Urinary bladder (tissue), 4 donors: ENCODE data around the gene ANKRD6. TPM values are rescaled to one million over a fixed set of nuclear protein-coding genes. Genes with fewer than 3 reads are reported as not detected.

Source experiments
- DNase-seq: peaks from one replicate; pipeline ENCODE4 v3.0.0-alpha.2; 2015; ENCODE audit errors: extremely low spot score
- H3K27ac ChIP-seq: one replicate; pipeline ENCODE4 v1.5.1; 2013; ENCODE audit warnings: low read depth, mild to moderate bottlenecking, moderate library complexity
- H3K36me3 ChIP-seq: one replicate; pipeline ENCODE4 v1.6.1; 2013; ENCODE audit warnings: mild to moderate bottlenecking, moderate library complexity; ENCODE audit not compliant: insufficient read depth
- H3K4me1 ChIP-seq: one replicate; pipeline ENCODE4 v1.6.1; 2013; ENCODE audit warnings: mild to moderate bottlenecking, moderate library complexity; ENCODE audit not compliant: insufficient read depth
- H3K4me3 ChIP-seq: one replicate; pipeline ENCODE4 v1.5.1; 2013; ENCODE audit warnings: low read depth, low read length
- WGBS: extraction: QIAGEN DNeasy Blood & Tissue Kit; methylation state at CpG from one replicate; pipeline ENCODE4 v1.1.7; 2013; 5-methylcytosine and 5-hydroxymethylcytosine counted together
- polyA plus RNA-seq: library from polyadenylated mRNA; stranded (reverse); fragments of 200-250 nt; gene quantifications from one replicate; pipeline ENCODE4 v1.2.3, GENCODE V29; 2013
- total RNA-seq: library from RNA; depleted of rRNA; stranded (reverse); fragments of >200 nt; gene quantifications from one replicate; pipeline ENCODE4 v1.2.3, GENCODE V29; 2014
- donor health status: healthy with polysubstance abuse.
- donor health status: healthy.

Gene ANKRD6
- total and polyA plus RNA-seq, 2 donors = 7.5 to 29.2 TPM

- DNase-seq = no peak
- H3K4me1 ChIP-seq = no peaks in the 10 kb centered on the region
- H3K4me3 ChIP-seq = no peak overlapping the region
- WGBS = 70% methylated on average over 2 of the region's 2 CpGs
- no peak overlapping the region for H3K27ac ChIP-seq
- no peaks in the 10 kb centered on the region for H3K36me3 ChIP-seq
Measured at GRCh38 chr6:89522778-89523177, 89.8 kb downstream of the ANKRD6 start.

DNA sequence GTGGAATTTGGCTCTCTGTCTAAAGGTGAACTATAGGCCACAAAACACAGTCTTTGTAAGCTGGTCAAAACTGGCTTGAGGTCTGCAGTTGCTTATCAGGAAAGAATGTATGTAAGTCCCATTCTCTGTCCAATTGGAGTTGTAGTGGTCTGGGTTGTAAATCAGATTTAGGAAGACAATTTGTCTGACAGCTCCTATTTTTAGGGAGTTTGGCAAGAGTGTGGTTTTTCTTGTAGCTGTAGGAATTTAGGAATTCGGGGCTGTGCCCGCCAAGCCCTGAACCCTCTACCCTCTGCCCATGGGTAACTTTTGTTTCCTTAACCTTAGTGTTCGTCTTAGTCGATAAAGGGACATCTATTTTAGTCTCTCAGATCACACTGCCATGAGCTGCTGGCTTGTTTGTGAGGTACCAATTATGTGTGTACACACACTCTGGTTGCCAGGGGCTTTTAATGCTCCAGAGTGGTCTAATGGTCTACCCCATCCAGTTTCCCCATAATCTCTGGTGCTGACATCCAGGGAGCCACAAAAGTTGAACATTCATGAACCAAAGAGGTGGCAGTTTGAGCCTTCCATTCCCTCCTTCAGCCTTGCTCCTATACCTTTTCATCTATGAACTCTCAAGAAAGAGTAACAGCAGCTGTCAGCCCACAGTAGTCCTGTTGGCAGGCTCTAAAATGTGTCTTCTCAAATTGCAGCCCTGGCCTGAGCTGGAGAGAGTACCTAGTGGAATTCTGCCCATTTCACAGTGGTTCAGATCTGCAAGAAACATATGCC is 93.0 kb downstream of the ANKRD6 start:
- 80% methylated on average over 4 of the region's 4 CpGs for WGBS

GRCh38 chr6:89526563-89526869 is 93.6 kb downstream of the ANKRD6 start:
- no peak for DNase-seq

More for the DNA sequence above, 93.0 kb downstream of the ANKRD6 start:
- H3K4me3 ChIP-seq = no peak overlapping the region
- DNase-seq = no peak
- no peaks in the 10 kb centered on the region for H3K4me1 ChIP-seq
- no peaks in the 10 kb centered on the region for H3K36me3 ChIP-seq
- H3K27ac ChIP-seq = no peak overlapping the region

GRCh38 chr6:89527634-89528033 is 94.7 kb downstream of the ANKRD6 start:
- H3K36me3 ChIP-seq = no peaks in the 10 kb centered on the region
- 95% methylated on average over 2 of the region's 2 CpGs for WGBS
- no peak overlapping the region for H3K4me3 ChIP-seq
- H3K4me1 ChIP-seq = no peaks in the 10 kb centered on the region
- DNase-seq = no peak
- H3K27ac ChIP-seq = no peak overlapping the region

More at GRCh38 chr6:89526563-89526869, 93.6 kb downstream of the ANKRD6 start:
- no peak overlapping the region for H3K27ac ChIP-seq
- WGBS = over 99% methylated on average over 2 of the region's 2 CpGs
- no peaks in the 10 kb centered on the region for H3K36me3 ChIP-seq
- no peak overlapping the region for H3K4me3 ChIP-seq
- no peaks in the 10 kb centered on the region for H3K4me1 ChIP-seq

DNA sequence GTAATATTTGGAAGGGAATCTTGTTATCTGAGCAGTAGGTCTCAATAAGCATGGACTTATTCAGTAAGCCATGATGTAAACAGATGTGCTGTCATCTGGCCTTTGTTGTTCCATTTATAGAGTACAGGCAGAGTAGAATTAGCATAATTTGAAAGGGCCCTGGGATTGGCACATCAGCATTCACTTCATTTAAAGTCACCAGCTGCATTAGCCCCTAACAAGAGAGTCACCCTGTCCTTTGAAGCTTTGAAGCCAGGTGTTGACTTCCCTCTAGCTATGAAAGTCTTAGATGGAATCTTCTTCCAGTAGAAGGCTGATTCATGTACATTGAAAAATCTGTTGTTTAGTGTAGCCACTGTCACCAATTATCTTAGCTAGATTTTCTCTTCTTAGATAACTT is 95.9 kb downstream of the ANKRD6 start:
- Histone ChIP-seq H3K27ac (no peak overlapping the region), H3K4me1 (no peaks in the 10 kb centered on the region)
- no peak for DNase-seq

GRCh38 chr6:89530982-89531381 is 98.0 kb downstream of the ANKRD6 start:
- no peak overlapping the region for H3K4me3 ChIP-seq
- H3K27ac ChIP-seq = no peak overlapping the region
- H3K4me1 ChIP-seq = no peaks in the 10 kb centered on the region
- DNase-seq = no peak
- WGBS = 86% methylated on average over 11 of the region's 11 CpGs
- no peaks in the 10 kb centered on the region for H3K36me3 ChIP-seq

More for the DNA sequence above, 95.9 kb downstream of the ANKRD6 start:
- Histone ChIP-seq H3K36me3 (no peaks in the 10 kb centered on the region), H3K4me3 (no peak overlapping the region)

- Histone ChIP-seq H3K36me3 (no peaks in the 10 kb centered on the region), H3K4me3 (no peak overlapping the region), H3K4me1 (no peaks in the 10 kb centered on the region), H3K27ac (no peak overlapping the region)
- 93% methylated on average over 5 of the region's 5 CpGs for WGBS
- no peak for DNase-seq
Measured at GRCh38 chr6:89536231-89536630, 103.3 kb downstream of the ANKRD6 start.

GRCh38 chr6:89539779-89540178 is 106.8 kb downstream of the ANKRD6 start:
- WGBS = 88% methylated on average over 2 of the region's 2 CpGs
- Histone ChIP-seq H3K4me3 (no peak overlapping the region), H3K4me1 (no peaks in the 10 kb centered on the region), H3K27ac (no peak overlapping the region), H3K36me3 (no peaks in the 10 kb centered on the region)
- no peak for DNase-seq

GRCh38 chr6:89542081-89542857 is 109.3 kb downstream of the ANKRD6 start:
- no peak overlapping the region for H3K4me3 ChIP-seq
- no peak overlapping the region for H3K27ac ChIP-seq
- no peak for DNase-seq
- H3K36me3 ChIP-seq = no peaks in the 10 kb centered on the region
- 87% methylated on average over 12 of the region's 12 CpGs for WGBS
- H3K4me1 ChIP-seq = no peaks in the 10 kb centered on the region

DNA sequence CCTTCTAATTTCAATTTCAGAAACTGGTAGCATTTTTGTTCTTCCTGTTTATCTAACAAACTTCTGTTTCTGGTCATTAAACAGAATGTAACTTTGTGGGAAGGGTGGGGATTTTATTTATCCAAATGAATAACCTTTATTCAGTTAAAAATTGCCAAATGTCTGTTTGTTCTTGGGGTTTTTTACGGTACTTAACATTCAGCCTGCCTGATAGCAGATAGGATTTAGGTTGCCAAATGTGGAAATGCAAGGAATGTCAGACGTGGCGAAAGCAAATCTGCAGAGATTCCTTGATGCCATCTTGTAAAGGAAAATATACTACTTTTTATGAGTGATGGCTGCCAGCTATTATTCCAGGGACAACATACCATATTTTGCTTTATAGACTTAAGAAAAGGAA is 109.9 kb downstream of the ANKRD6 start:
- Histone ChIP-seq H3K27ac (no peak overlapping the region), H3K36me3 (no peaks in the 10 kb centered on the region), H3K4me3 (no peak overlapping the region), H3K4me1 (no peaks in the 10 kb centered on the region)
- WGBS = 55% methylated on average over 3 of the region's 3 CpGs
- DNase-seq = no peak

DNA sequence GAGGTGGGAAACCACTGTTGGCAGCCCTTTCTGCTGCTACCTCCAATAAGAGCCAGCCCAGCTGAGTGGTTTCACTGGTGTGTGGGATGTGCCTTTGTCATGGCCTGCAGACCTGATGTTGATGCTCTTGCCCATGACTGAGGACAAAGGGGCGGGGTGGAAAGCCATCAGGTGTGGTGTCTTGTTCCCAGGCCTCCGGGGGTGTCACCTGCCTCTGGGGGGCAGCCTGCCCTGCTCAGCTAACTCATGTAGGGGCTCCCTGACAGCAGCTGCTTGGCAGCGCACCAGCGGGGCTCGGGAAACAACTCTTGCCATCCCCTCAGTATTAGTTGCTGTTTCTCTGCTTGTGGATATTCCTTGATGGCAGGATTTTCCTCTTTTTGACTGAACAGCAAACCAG is 114.3 kb downstream of the ANKRD6 start:
- WGBS = 82% methylated on average over 5 of the region's 5 CpGs
- no peak overlapping the region for H3K4me3 ChIP-seq
- H3K36me3 ChIP-seq = no peaks in the 10 kb centered on the region
- DNase-seq = no peak
- no peaks in the 10 kb centered on the region for H3K4me1 ChIP-seq
- no peak overlapping the region for H3K27ac ChIP-seq

DNA sequence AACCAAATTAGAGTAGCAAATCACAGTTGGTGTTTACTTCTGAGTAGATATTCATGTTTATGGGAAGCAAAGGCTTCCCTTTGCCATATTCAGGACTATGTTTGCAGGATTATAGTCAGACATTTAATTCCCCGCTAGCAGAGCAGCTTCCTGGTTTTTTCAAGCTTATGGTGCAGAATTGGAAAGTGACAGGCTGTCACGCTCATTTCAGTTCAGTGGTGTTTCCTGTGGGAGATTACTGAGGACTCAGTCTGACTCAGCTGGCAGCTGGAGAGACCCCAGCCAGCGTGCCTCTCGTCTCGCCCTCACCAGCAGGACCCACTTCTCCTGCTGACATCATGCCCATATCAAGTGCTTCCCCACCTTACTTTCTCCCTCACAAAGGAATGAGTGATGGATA is 120.5 kb downstream of the ANKRD6 start:
- H3K27ac ChIP-seq = no peak overlapping the region
- WGBS = 82% methylated on average over 5 of the region's 5 CpGs
- no peaks in the 10 kb centered on the region for H3K36me3 ChIP-seq
- no peak overlapping the region for H3K4me3 ChIP-seq
- DNase-seq = no peak
- H3K4me1 ChIP-seq = no peaks in the 10 kb centered on the region

GRCh38 chr6:89554106-89554505 is 121.2 kb downstream of the ANKRD6 start:
- no peak overlapping the region for H3K27ac ChIP-seq
- H3K36me3 ChIP-seq = no peaks in the 10 kb centered on the region
- WGBS = 86% methylated on average over 5 of the region's 5 CpGs
- H3K4me3 ChIP-seq = no peak overlapping the region
- no peaks in the 10 kb centered on the region for H3K4me1 ChIP-seq
- DNase-seq = no peak

DNA sequence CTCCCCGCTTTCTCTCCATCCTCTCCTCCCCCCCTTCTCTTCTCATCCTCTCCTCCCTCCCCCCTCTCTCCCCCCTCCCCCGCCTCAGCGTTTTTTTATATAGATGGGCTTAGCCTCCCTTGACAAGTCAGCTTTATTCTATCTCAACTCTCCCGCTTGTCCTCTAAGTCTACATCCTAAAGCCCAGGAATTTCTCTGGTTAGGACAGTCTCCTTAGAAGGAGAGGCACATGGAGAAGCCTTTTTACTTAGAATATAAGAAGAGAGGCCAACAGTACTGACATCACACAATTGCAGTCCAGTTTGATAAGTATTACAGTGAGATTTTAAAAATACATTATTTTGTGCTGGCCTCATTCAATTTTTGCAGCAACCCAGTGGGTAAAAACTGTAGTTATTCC is 122.1 kb downstream of the ANKRD6 start:
- no peak overlapping the region for H3K27ac ChIP-seq
- DNase-seq = no peak
- H3K4me3 ChIP-seq = no peak overlapping the region
- WGBS = 30% methylated on average over 3 of the region's 4 CpGs
- no peaks in the 10 kb centered on the region for H3K36me3 ChIP-seq
- no peaks in the 10 kb centered on the region for H3K4me1 ChIP-seq
